Pancreas (tissue), 10 donors: ENCODE data around the gene MACIR. TPM values are rescaled to one million over a fixed set of nuclear protein-coding genes. Genes with fewer than 3 reads are reported as not detected.

ENCODE experiments used
- ATAC-seq, 4 donors: fragments of 200-7000 bp; cut with Tn5 transposase; one replicate each; pipeline versions ENCODE4 v1.8.0 to v1.9.1; 2020; ENCODE audit warnings: mild to moderate bottlenecking in 4 of 4, moderate library complexity in 4 of 4
- DNase-seq, 6 donors: peaks; one replicate each; pipeline ENCODE4 v3.0.0-alpha.2; 2020
- FAIRE-seq: peaks from 2 replicates; lab custom pipeline; 2012; peaks lifted over from hg19 to GRCh38; lab: Jason Lieb, UNC
- H3K27ac ChIP-seq, 4 donors: fragments of 200-600 bp; sonication (generic); 1 replicate in 3 of 4; 2 replicates in 1 of 4; pipeline versions ENCODE4 v1.5.0 to v1.8.0; 2020
- H3K27me3 ChIP-seq, 4 donors: fragments of 200-600 bp; one replicate each; pipeline ENCODE4 v1.8.0; 2021
- H3K36me3 ChIP-seq, 3 donors: fragments of 200-600 bp; sonication (generic) in 1 of 3; one replicate each; pipeline versions ENCODE4 v1.5.0 to v1.8.0; 2020 to 2021
- H3K4me1 ChIP-seq, 3 donors: fragments of 200-600 bp; one replicate each; pipeline ENCODE4 v1.8.0; 2021
- H3K4me3 ChIP-seq, 4 donors: fragments of 200-600 bp; sonication (generic) in 2 of 4; one replicate each; pipeline versions ENCODE4 v1.5.0 to v1.8.0; 2020 to 2021
- H3K9me3 ChIP-seq, 4 donors: fragments of 200-600 bp; one replicate each; pipeline ENCODE4 v1.8.0; 2021
- WGBS, 2 donors: extraction: QIAGEN DNeasy Blood & Tissue Kit; methylation state at CpG; one replicate each; pipeline ENCODE4 v1.1.7; 2013; 5-methylcytosine and 5-hydroxymethylcytosine counted together
- intact Hi-C, 3 donors: fragments of 100-400 bp; cut with DNase I; formaldehyde crosslinking; loops; one replicate each; pipeline versions ENCODE4 v1.11.1 to v1.14.2; 2022
- polyA plus RNA-seq, 2 donors: library from polyadenylated mRNA; stranded (reverse); fragments of 200-250 nt; gene quantifications; one replicate each; pipeline ENCODE4 v1.2.3, GENCODE V29; 2013
- total RNA-seq, 6 donors: library from RNA; stranded (reverse); fragmentation: NEBNext Ultra II Directional in 4 of 6; extraction: Animal tissue kit (Norgen Biotek cat#: 25700) in 4 of 6; gene quantifications; one replicate each; pipeline versions ENCODE4 v1.2.1 to v1.2.4, GENCODE V29; 2021 to 2023
- TF ChIP-seq, protein P1 (sequence below), 4 donors: fragments of 200-600 bp; sonication (generic) in 3 of 4; IDR thresholded peaks; one replicate each; pipeline versions ENCODE4 v1.5.0 to v1.8.0; 2021; ENCODE audit warnings: antibody characterized with exemption in 4 of 4
- donor health status: healthy with polysubstance abuse.
- donor health status: DM: no; HTN: no; CAD: no; lungs with moderate emphysema.
- donor health status: DM: no; HTN: no; CAD: no.
- donor health status: control.
- donor health status: control.
- donor health status: Bipolar disorder and iron deficiency.
- donor health status: DM: yes; HTN: yes; CAD: no.
- donor health status: DM: no; HTN: no; CAD: no.
- donor health status: DM: no; HTN: no; CAD: no.
- donor health status: DM: yes; HTN: yes; CAD: no.

MACIR gene
- total and polyA plus RNA-seq, 8 donors: 2.4 to 8.0 (median 3.2) TPM

- peak overlapping the region; percentile 79 to 93 (median 89) for H3K4me3 ChIP-seq
- H3K9me3 ChIP-seq: no peaks in the 10 kb centered on the region
- no peaks in the 10 kb centered on the region for H3K36me3 ChIP-seq
- no peaks in the 10 kb centered on the region for H3K27me3 ChIP-seq
- TF ChIP-seq, protein P1, sequence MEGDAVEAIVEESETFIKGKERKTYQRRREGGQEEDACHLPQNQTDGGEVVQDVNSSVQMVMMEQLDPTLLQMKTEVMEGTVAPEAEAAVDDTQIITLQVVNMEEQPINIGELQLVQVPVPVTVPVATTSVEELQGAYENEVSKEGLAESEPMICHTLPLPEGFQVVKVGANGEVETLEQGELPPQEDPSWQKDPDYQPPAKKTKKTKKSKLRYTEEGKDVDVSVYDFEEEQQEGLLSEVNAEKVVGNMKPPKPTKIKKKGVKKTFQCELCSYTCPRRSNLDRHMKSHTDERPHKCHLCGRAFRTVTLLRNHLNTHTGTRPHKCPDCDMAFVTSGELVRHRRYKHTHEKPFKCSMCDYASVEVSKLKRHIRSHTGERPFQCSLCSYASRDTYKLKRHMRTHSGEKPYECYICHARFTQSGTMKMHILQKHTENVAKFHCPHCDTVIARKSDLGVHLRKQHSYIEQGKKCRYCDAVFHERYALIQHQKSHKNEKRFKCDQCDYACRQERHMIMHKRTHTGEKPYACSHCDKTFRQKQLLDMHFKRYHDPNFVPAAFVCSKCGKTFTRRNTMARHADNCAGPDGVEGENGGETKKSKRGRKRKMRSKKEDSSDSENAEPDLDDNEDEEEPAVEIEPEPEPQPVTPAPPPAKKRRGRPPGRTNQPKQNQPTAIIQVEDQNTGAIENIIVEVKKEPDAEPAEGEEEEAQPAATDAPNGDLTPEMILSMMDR (IDR thresholded peaks at IDR 0.05): no peak
- H3K27ac ChIP-seq: peak overlapping the region; percentile 77 to 91 (median 88)
- no peak for FAIRE-seq
- DNase-seq: peak in 2 of 6 donors; percentile 16 to 48
- intact Hi-C loops: loop anchor here in 1 of 3 donors (10.0 kb wide), 1 partner anchor 105 kb away; no protein-coding TSS in a partner anchor
- ATAC-seq: peak in 3 of 4 donors; percentile 2 to 4 (median 4)
- peaks cover 10 to 39% (median 26%) of the 10 kb centered on the region in 3 donors for H3K4me1 ChIP-seq
- 0 to 1% methylated on average over 20 of the region's 20 CpGs for WGBS, 2 donors
These were observed 1.3 kb downstream of the MACIR start for GRCh38 chr5:103259705-103260355.

- H3K27me3 ChIP-seq: no peaks in the 10 kb centered on the region
- FAIRE-seq: no peak
- DNase-seq: no peak
- no peak overlapping the region for H3K4me3 ChIP-seq
- no peak for ATAC-seq
- intact Hi-C loops: no loop called here
- H3K27ac ChIP-seq: peak overlapping the region in 1 of 4 donors; percentile 14
- H3K4me1 ChIP-seq: peaks cover 10 to 39% (median 30%) of the 10 kb centered on the region in 3 donors
- 26 to 39% methylated on average over 3 of the region's 3 CpGs for WGBS, 2 donors
- TF ChIP-seq, protein P1 (IDR thresholded peaks at IDR 0.05): no peak
- H3K9me3 ChIP-seq: no peaks in the 10 kb centered on the region
- H3K36me3 ChIP-seq: no peaks in the 10 kb centered on the region
These were observed 2.4 kb downstream of the MACIR start for GRCh38 chr5:103260951-103261350.

DNA sequence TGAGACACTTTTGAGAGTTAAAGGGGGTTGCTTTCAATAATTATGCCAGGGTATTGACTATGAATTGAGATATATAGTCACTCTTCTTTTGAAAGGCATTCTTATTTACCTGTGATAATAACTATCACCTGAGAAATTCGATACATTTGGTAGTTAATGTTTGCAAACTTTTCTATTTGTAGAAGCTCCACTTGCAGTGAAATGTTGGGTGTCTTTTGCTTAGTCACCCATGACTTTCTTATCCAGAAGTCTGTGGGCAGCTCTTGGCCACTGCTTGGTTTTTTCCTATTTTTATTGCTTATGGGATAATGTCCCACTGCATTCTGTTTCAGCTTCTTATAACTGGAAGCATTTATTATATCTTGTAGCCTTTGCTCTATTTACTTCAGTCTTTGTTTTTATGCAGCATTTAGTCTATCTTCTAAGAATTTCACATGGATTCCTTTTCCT lies 3.9 kb downstream of the MACIR start:
- intact Hi-C loops: no loop called here

DNA sequence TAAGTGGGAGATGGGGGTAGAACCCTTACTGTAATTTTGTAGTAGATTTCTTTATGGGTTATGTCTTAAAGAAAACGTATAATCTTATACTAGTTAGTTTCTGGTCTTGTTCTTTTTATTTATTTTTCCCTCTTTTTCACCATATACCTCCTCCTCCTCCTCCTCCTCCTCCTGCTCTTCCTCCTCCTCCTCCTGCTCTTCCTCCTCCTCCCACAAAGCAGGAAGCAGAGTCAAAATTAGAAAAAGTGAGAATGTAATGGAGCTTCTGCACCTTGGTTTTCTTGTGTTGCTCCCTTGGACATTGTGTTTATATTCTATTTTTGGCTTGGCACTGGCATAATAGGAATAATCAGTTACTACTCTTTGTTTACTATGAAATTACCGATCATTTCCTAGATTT lies 4.5 kb downstream of the MACIR start:
- Histone ChIP-seq H3K27ac (peak overlapping the region in 2 of 4 donors; percentile 15 to 39), H3K9me3 (no peaks in the 10 kb centered on the region), H3K4me3 (no peak overlapping the region), H3K36me3 (no peaks in the 10 kb centered on the region), H3K4me1 (peaks cover 10 to 39% (median 27%) of the 10 kb centered on the region in 3 donors), H3K27me3 (no peaks in the 10 kb centered on the region)
- FAIRE-seq: no peak
- TF ChIP-seq, protein P1 (IDR thresholded peaks at IDR 0.05): no peak
- intact Hi-C loops: no loop called here
- ATAC-seq: no peak
- WGBS, 2 donors: 16 to 19% methylated on average over 2 of the region's 2 CpGs
- no peak for DNase-seq

More for the DNA sequence above, 3.9 kb downstream of the MACIR start:
- Histone ChIP-seq H3K27ac (peak overlapping the region in 2 of 4 donors; percentile 15 to 39), H3K27me3 (no peaks in the 10 kb centered on the region), H3K4me1 (peaks cover 10 to 39% (median 30%) of the 10 kb centered on the region in 3 donors), H3K4me3 (no peak overlapping the region), H3K36me3 (no peaks in the 10 kb centered on the region), H3K9me3 (no peaks in the 10 kb centered on the region)
- TF ChIP-seq, protein P1 (IDR thresholded peaks at IDR 0.05): no peak
- 3 to 5% methylated on average over 1 of the region's 1 CpG for WGBS, 2 donors
- no peak for DNase-seq
- no peak for FAIRE-seq
- ATAC-seq: no peak

- H3K27ac ChIP-seq: no peak overlapping the region
- H3K9me3 ChIP-seq: no peaks in the 10 kb centered on the region
- no peak for ATAC-seq
- TF ChIP-seq, protein P1 (IDR thresholded peaks at IDR 0.05): no peak
- no peak for FAIRE-seq
- no peaks in the 10 kb centered on the region for H3K27me3 ChIP-seq
- H3K36me3 ChIP-seq: no peaks in the 10 kb centered on the region
- no peak for DNase-seq
- H3K4me1 ChIP-seq: peaks cover 10 to 39% (median 26%) of the 10 kb centered on the region in 3 donors
- intact Hi-C loops: no loop called here
- no peak overlapping the region for H3K4me3 ChIP-seq
These were observed 5.9 kb downstream of the MACIR start for GRCh38 chr5:103264508-103264907.
